Uterus (tissue), 2 donors: ENCODE measurements around the gene NCAPG2.

ENCODE experiments used
- CTCF ChIP-seq, 4 experiments: fragments of 200-600 bp in 2 of 4; fragments of 450-650 bp in 2 of 4; sonication (generic) in 2 of 4; IDR thresholded peaks; one replicate each; pipeline ENCODE4 v1.5.1; 2016 to 2019; ENCODE audit warnings: antibody characterized with exemption in 4 of 4, mild to moderate bottlenecking in 2 of 4, moderate library complexity in 1 of 4
- POLR2A ChIP-seq, 2 donors: fragments of 450-650 bp; IDR thresholded peaks; one replicate each; pipeline ENCODE4 v1.6.1; 2016; ENCODE audit warnings: antibody characterized with exemption in 2 of 2, mild to moderate bottlenecking in 1 of 2, moderate library complexity in 1 of 2

DNA sequence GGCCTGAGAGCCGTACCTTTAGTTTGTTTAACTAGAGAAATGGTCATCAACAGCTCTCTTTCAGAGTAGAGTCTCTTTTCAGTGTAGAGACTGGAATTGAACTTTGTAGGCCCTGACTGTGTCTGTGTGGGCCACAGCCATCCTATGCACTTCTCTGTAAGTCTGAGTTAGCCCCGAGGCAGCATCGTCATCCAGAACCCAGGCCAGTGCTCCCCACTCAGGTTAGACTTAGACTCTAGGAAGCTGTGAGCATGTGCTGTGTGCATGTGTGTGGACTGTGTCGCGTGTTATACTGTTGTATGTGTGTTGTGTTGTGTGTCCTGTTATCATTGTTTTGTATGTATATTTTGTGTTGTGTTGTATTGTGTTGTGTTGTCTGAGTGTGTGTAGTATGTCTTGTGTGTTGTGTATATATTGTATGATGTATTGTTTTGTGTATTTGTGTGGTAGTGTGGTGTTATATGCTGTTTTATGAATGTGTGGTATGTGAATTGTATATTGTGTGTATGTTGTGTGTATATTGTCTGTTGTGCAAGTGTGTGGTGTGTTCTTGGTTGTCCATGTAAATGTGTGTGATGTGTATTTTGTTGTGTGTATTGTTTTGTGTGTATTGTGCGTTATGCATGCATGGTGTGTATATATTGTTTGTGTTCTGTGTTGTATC lies 18.1 kb upstream of the NCAPG2 start:
- TF ChIP-seq CTCF (IDR thresholded peaks at IDR 0.05) (no peak), POLR2A (IDR thresholded peaks at IDR 0.05) (no peak)
